ENCODE results near the gene DEPDC5.

- TF ChIP-seq POLR2A (IDR thresholded peaks at IDR 0.05; ENCODE audit: low read depth, low read length) (no peak), POLR2AphosphoS5 (IDR thresholded peaks at IDR 0.05; ENCODE audit: low read depth, low read length) (no peak)
These were observed 19.6 kb downstream of the DEPDC5 start for GRCh38 chr22:31773416-31773815.
